Activated effector memory CD4-positive, alpha-beta T cell treated with anti-CD3 and anti-CD28 coated beads, Interleukin-2, amount 50 U/mL, for 16 hours (primary cell): Measurements from ENCODE around the gene SPINT3.
"Not testable (repeated sequence)": the region's sequence is repeated elsewhere in the genome, so short reads cannot be mapped to it uniquely, and the experiment has no call there.

Source experiments
- DNase-seq: peaks from one replicate; pipeline ENCODE4 v3.0.0-alpha.2; 2020

SPINT3 gene

GRCh38 chr20:45501600-45501999 is 13.8 kb downstream of the SPINT3 start:
- no peak for DNase-seq

- no peak for DNase-seq
Measured at GRCh38 chr20:45500022-45500421, 15.4 kb downstream of the SPINT3 start.

DNA sequence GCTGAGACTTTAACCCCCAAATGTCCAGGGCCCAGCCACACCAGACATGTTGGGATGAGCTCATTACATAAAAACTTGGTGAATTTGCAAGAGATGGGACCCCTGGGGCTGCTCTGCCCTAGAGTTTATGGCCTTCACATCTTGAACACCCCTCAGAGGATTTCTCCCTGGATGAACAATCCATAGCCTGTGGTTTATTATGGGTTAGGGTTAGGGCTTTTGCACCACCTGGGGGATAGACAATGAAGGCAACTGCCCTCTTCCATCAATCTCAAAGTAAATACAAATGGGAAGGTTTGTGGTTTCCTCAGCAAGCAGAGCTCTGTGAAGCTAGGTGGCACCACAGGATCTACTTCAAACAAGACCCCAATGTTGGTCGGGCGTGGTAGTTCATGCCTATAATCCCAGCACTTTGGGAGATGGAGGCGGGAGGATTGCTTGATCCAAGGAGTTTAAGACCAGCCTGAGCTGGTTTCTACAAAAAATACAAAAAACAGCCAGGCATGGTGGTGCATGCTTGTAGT is 17.4 kb downstream of the SPINT3 start:
- DNase-seq, result no peak

GRCh38 chr20:45496166-45496565 is 19.3 kb downstream of the SPINT3 start:
- DNase-seq, result no peak

GRCh38 chr20:45495501-45495941 is 19.9 kb downstream of the SPINT3 start:
- DNase-seq, result no peak

- no peak for DNase-seq
Measured at GRCh38 chr20:45489083-45489531, 26.3 kb downstream of the SPINT3 start.

DNA sequence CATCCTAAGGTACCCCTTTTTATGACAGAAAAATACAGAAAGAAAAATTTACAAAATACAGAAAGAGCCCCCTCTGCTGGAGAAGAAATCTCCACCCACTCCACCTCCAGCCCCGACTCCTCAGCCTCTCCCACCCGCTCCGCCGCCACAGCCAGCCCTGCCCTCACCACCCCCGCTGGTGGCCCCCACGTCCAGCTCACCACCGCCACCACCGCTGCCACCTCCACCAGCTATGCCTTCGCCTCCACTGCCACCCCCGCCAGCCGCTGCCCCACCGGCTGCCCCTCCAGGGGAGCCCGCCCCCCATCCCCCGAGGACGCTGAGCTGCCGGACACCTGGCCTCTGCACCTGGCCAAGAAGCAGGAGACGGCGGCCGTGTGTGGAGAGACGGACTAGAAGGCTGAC is 28.2 kb downstream of the SPINT3 start:
- no peak for DNase-seq

DNA sequence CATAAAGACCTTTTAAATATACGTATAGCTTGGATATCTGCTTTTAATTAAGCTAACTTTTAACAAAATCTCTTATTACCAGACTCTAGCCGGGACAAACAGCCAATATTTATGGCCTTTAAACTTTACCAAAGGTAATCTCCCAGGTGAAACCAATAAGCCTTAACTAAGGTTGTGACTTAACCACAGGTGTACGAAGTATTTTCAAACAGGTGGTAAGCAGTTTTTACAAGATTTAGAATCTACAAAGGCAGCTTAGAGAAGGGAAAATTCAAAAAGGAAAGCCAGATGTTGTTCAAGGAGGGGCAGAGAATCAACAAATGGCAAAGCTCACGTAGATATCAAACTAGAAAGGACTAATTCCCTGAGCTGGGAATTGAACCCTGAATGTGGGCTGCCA is 30.0 kb downstream of the SPINT3 start:
- DNase-seq, result no peak

- no peak for DNase-seq
Measured at GRCh38 chr20:45484676-45485075, 30.7 kb downstream of the SPINT3 start.

DNA sequence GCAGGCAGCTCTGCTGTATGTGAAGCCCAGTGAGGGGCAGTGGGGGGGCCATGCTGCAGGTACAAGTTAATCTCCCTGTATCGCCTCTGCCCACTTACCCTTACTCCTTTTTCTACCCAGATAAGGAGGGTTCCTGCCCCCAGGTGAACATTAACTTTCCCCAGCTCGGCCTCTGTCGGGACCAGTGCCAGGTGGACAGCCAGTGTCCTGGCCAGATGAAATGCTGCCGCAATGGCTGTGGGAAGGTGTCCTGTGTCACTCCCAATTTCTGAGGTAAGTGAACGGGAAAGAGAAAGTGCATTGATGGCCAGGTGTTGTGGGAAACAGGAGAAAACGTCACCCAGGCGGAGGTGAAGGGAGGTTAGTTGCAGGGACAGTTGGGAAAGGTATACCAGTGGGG is 35.6 kb downstream of the SPINT3 start:
- DNase-seq, result no peak

DNA sequence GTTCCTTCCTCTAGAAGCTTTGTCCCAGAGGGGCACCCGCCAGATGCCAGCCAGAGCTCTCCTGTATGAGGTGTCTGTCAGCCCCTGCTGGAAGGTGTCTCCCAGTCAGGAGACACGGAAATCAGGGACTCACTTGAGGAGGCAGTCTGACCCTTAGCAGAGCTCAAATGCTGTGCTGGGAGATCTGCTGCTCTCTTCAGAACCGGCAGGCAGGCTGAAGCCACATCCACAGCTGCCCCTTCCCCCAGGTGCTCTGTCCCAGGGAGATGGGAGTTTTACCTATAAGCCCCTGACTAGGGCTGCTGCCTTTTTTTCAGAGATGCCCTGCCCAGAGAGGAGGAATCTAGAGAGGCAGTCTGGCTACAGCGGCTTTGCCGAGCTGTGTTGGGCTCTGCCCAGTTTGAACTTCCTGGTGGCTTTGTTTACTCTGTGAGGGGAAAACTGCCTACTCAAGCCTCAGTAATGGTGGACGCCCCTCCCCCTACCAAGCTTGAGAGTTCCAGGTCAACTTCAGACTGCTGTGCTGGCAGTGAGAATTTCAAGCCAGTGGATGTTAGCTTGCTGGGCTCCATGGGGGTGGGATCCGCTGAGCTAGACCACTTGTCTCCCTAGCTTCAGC is 37.8 kb downstream of the SPINT3 start:
- DNase-seq, result not testable (repeated sequence)

GRCh38 chr20:45472286-45472685 is 43.1 kb downstream of the SPINT3 start:
- not testable (repeated sequence) for DNase-seq

GRCh38 chr20:45470937-45471336 is 44.5 kb downstream of the SPINT3 start:
- no peak for DNase-seq

GRCh38 chr20:45470262-45470931 is 45.0 kb downstream of the SPINT3 start:
- no peak for DNase-seq

DNA sequence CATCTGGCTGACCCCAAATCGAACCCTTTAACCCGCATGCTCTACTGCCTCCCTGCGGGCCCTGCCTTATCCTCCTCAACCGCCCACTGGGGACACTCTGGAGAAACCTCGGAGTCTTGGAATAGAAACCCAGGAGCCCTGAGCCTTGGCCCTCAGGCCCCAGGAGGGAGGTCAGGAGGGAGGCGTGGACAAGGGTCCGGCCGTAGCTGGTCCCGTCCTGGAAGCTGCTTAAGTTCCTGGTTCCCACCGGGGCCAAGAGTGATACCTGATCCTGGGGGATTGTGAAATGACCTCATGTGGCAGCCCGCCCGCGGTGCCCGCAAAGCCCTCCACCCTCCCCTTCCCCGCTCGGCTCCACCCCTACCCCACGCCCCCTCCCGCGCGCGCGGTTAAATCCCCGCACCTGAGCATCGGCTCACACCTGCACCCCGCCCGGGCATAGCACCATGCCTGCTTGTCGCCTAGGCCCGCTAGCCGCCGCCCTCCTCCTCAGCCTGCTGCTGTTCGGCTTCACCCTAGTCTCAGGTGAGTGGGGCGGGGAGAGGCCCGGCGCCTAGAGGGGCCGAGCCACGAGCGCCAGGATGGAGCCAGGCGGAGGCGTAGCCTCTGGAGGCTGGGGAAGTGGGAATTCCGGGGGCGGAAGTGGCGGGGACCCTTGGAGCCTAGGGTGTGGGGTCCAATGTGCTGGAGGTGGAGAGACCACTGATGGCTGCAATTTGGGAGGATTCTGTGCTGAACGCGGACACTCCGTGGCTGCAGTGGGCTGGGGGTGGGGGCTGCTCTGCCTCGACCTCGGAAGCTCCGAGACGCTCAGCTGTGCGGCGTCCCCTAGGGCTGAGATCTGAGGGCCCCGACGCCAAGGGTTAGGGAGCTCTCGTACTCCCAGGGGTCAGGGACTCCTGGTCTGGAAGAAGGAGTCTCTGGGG is 45.8 kb downstream of the SPINT3 start, which contains the start of gene WFDC2:
Gene WFDC2 (plus strand): TSS at position 418 of the 926 bp plus-strand sequence. CDS start 29 bp downstream, at position 447.
- no peak for DNase-seq

DNA sequence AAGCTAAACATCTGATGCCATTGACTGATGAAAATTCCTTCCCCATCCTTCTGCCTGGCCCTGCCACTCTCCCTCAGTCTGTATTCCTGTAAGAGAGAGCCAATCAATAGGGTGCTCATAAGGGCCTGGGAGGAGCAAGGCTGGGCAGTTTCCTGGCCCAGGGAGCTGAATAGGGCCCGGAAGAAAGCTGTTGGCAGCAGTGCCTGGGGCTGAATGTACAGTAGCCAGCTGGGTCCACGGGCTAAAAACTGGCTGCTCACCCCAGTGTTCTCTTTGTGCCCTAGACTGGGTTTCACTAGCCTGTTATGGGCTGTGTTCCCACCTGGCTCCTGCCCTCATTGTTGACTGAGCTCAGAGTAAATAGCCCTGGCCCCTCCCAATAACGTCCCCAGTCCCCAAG is 47.6 kb downstream of the SPINT3 start:
- no peak for DNase-seq

DNA sequence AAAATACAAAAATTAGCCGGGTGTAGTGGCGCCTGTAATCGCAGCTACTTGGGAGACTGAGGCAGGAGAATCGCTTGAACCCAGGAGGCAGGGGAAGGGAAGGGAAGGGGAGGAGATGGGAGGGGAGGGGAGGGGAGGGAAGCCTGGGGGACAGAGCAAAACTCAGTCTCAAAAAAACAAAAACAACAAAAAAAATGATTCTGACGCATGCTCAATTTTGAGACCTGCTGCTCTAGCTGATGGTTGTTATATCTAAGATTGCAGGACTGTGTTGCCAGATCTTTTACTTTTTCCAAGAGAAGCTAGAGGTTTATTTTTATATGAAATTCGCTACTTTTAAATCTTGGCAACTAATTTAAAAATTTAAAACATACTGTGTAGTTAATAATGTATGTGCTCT is 48.2 kb downstream of the SPINT3 start:
- no peak for DNase-seq

DNA sequence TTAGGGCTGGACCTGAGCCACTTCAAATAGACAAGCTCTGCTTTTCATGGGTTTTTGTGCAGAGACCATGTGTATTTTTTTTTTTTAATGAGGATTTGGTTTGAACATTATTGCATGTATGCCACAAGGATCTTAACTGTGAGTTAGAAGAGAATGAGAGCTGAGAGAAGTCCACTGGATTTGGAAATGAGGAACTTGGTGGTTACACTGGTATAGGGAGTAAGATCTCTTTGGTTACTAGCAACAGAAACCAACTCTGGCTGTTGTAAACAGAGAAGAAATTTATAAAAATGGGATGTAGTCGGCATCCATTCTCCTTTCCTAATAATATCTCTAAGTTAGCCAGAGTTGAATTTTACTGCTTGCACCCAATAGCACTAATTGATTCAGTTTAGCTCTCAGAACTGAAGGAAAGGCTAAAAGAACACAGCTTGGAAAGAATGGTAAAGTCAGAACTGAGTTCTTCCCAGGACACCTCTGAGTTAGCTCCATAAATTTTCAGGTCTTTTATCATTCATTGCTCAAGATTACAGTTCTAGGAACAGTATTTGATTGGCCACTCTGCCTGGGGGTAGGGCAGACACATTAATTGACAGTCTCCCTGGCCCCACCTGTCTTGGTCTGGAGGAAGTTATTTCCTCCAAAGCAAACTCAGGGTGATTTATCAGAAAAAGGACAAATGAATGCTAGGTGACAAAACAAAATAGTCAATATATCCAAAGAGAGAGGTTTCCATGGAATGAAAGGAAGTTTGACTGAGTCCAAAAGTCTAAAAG is 49.7 kb downstream of the SPINT3 start:
- DNase-seq, result no peak

DNA sequence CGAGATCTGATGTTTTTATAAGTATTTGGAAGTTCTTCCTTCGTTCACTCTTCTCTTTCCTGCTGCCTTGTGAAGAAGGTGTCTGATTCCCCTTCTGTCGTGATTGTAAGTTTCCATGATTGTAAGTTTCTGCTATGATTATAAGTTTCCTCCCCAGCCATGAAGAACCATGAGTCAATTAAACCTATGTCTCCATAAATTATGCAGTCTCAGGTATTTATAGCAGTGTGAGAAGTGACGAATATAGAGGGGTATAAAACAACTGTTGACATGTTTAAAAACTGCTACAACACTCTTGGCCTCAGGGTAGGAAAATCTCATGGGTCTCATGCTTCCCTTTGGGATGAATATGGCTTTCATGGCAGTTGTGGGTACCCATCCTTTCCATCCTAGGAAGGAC is 51.7 kb downstream of the SPINT3 start:
- no peak for DNase-seq

GRCh38 chr20:45462711-45463509 is 52.5 kb downstream of the SPINT3 start:
- DNase-seq, result no peak
